Neural cell (in vitro differentiated cells): Measurements from ENCODE around the gene GPS2.

Source experiments
- EZH2 ChIP-seq: fragments of 200-600, 300-800 bp; shearing (Covaris generic), sonication (generic); IDR thresholded peaks from 2 replicates; pipeline ENCODE4 v1.6.1; 2014; ENCODE audit warnings: antibody characterized with exemption, low read length, borderline replicate concordance, mild to moderate bottlenecking; ENCODE audit not compliant: insufficient read depth, poor library complexity, severe bottlenecking
- POLR2AphosphoS5 ChIP-seq: IDR thresholded peaks from 2 replicates; pipeline ENCODE4 v1.6.1; 2012
- TF ChIP-seq, protein P1 (sequence below): IDR thresholded peaks from 2 replicates; pipeline ENCODE4 v1.6.1; 2012; ENCODE audit warnings: borderline replicate concordance
- TF ChIP-seq, protein P2 (sequence below): fragments of 450-650 bp; IDR thresholded peaks from 2 replicates; pipeline ENCODE4 v1.5.1; 2014; ENCODE audit warnings: antibody characterized with exemption, mild to moderate bottlenecking, moderate library complexity; ENCODE audit not compliant: poor library complexity, severe bottlenecking

DNA sequence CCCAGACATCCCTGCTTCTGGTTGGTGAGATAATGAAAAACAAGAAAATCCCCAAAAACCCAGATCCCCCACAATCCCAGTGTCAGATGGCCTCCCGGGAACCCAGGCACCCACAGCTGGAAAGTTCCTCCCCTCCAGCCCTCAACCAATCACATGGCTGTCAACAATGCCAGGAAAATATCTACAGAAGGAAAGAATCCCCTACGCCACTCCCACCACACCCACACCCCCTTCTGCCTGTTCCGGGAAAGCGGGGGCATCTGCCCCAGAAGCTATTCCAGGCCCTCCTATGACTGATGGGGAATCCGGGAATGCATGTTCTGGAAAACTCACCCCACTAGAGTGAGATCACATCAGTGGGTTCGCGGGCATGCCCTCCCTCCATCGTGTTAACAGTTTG, 41.6 kb upstream of the GPS2 start:
- TF ChIP-seq POLR2AphosphoS5 (no peak), EZH2 (no peak)
- TF ChIP-seq, protein P1, sequence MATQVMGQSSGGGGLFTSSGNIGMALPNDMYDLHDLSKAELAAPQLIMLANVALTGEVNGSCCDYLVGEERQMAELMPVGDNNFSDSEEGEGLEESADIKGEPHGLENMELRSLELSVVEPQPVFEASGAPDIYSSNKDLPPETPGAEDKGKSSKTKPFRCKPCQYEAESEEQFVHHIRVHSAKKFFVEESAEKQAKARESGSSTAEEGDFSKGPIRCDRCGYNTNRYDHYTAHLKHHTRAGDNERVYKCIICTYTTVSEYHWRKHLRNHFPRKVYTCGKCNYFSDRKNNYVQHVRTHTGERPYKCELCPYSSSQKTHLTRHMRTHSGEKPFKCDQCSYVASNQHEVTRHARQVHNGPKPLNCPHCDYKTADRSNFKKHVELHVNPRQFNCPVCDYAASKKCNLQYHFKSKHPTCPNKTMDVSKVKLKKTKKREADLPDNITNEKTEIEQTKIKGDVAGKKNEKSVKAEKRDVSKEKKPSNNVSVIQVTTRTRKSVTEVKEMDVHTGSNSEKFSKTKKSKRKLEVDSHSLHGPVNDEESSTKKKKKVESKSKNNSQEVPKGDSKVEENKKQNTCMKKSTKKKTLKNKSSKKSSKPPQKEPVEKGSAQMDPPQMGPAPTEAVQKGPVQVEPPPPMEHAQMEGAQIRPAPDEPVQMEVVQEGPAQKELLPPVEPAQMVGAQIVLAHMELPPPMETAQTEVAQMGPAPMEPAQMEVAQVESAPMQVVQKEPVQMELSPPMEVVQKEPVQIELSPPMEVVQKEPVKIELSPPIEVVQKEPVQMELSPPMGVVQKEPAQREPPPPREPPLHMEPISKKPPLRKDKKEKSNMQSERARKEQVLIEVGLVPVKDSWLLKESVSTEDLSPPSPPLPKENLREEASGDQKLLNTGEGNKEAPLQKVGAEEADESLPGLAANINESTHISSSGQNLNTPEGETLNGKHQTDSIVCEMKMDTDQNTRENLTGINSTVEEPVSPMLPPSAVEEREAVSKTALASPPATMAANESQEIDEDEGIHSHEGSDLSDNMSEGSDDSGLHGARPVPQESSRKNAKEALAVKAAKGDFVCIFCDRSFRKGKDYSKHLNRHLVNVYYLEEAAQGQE, result no peak
- TF ChIP-seq, protein P2, sequence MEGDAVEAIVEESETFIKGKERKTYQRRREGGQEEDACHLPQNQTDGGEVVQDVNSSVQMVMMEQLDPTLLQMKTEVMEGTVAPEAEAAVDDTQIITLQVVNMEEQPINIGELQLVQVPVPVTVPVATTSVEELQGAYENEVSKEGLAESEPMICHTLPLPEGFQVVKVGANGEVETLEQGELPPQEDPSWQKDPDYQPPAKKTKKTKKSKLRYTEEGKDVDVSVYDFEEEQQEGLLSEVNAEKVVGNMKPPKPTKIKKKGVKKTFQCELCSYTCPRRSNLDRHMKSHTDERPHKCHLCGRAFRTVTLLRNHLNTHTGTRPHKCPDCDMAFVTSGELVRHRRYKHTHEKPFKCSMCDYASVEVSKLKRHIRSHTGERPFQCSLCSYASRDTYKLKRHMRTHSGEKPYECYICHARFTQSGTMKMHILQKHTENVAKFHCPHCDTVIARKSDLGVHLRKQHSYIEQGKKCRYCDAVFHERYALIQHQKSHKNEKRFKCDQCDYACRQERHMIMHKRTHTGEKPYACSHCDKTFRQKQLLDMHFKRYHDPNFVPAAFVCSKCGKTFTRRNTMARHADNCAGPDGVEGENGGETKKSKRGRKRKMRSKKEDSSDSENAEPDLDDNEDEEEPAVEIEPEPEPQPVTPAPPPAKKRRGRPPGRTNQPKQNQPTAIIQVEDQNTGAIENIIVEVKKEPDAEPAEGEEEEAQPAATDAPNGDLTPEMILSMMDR, result no peak
